ENCODE results near the gene ZNF770.
A peak's percentile ranks its signal among the peaks of the same experiment; 100 is the strongest.
"Not testable (repeated sequence)": the region's sequence is repeated elsewhere in the genome, so short reads cannot be mapped to it uniquely, and the experiment has no call there.

ZNF770 gene

DNA sequence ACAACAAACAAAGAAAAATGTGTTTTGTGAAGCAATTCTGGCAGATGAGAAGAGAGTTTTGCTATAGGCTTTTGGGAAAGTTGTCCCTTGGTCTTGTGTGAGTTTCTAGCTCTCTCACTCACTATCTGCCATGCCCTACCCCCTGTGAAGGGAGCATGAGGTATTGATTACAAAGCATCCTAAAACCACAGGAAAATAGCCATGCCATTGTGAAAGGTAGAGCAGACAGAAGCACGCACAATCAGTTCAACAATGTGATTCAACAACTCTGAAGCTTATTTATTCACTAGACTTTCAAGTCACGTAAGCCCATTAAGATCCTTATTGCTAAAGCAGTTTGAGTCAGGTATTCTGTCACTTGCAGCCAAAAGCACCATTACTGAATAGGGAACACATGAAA, 12.0 kb downstream of the ZNF770 start:
- no peak for DNase-seq

DNA sequence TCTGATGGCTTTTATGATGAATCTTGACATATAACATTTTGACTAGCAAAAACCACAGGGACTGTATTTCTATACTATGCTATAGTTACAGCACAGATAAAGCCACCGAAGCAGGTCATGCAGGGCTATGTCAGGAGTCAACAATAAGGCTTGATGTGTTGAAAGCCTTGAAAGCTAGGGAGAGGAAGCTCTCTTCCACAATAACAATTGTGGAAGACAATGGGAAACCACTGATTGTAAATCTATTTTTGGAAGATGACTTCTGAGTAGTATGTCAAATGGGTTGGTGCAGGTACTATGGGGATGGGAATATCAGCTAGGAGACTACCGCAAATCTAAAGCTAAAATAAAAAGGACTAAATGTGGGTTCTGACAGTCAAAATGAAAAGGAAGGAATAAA, 14.6 kb downstream of the ZNF770 start:
- DNase-seq = no peak

DNA sequence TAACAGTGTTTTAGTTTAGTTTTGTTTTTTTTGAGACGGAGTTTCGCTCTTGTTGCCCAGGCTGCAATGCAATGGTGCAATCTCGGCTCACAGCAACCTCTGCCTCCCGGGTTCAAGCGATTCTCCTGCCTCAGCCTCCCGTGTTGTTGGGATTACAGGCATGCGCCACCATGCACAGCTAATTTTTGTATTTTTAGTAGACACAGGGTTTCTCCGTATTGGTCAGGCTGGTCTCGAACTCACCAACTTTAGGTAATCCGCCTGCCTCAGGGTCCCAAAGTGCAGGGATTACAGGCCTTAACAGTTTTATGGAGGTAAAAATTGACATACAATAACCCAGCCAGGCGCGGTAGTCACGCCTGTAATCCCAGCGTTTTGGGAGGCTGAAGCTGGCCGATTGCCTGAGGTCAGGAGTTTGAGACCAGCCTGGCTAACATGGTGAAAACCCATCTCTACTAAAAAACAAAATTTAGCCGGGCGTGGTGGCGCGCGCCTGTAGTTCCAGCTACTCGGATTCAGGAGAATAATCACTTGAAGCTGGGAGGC, 17.9 kb downstream of the ZNF770 start:
- DNase-seq = not testable (repeated sequence)

DNA sequence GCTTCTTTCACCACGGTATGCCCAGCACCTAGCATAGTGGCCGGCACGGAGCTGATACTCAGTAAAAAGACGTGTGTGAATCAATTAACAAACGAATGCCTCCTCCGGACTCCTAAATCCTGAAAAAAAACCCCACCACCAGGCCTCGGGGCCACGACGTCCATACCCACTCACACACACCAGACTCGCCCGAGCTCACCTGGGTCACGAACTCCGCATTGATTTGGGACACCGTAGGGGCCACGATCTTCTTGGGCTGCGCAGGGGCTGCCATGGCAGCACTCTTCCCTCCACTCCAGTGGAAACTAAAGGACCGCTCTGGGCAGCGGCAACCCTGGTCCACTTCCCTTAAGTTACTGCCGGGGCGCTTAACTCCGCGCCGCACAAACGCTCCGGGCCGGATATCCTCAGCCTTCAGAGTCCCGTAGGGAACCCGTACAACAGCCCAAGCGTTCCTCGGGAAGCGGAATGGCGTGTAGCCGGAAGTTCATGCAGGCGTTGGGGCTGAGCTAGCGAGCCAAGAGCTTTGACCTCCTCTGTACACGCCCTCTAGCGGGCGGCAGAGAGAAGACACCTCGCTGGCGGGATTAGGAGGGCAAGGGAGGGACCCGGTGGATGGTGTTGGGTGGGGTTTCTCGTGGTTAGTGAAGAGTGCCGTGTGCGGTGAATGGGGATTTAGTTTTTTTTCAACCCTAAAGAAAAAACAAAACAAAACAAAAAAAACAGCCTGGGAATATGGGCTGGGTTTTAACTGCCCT, 18.6 kb downstream of the ZNF770 start, which contains the start of gene AQR:
Gene AQR, minus strand, starts transcription at position 403 of the 758 bp plus-strand sequence. Its CDS starts 129 bp downstream, at position 274.
- DNase-seq = peak; percentile 88

DNA sequence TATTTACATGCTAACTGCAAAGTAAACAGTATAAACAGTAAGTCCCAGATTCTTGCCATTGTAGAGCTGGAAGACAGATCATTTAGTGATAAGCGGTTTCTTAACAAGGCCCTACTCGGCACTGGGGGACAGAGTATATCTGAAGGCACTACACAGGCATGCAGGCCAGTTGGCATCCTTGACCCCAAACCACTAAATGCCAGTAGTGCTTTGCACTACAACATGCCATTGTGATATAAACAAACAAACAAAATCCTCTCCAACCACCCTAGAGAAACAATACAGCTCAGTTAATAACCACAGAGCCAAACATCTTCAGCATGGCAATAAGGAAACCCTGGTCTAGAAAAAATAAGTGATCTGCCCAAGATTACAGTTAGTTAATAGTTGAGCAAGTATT, 23.8 kb downstream of the ZNF770 start:
- DNase-seq = no peak

DNA sequence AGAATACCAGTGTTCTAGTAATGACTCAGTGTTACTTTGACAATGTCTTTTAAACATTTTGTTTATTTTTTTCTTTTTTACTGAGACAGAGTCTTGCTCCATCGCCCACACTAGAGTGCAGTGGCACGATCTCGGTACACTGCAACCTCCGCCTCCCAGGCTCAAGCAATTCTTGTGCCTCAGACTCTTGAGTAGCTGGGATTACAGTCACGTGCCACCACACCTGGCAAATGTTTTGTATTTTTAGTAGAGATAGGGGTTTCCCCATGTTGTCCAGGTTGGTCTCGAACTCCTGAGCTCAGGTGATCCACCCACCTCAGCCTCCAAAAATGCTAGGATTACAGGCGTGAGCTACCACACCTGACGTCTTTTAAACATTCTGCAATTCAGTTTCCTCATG, 34.2 kb downstream of the ZNF770 start:
- DNase-seq = no peak

DNA sequence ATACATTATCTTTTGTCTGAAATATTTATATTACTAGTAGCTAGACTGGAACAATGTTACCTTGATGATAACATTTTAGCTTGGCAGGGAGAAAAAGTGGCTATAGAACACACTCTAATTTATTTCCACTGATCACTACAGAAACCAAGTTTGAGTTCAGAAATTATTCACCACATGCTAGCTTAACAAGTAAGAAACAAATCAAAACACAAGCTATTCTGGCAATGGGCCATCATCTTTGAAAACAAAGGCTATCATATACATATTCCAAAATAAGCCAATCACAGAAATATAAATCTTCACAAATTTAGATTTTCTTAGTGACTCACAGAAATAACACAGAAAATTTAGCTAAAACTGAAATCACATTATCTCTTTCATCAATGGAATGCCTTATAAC, 35.6 kb downstream of the ZNF770 start:
- DNase-seq = no peak

DNA sequence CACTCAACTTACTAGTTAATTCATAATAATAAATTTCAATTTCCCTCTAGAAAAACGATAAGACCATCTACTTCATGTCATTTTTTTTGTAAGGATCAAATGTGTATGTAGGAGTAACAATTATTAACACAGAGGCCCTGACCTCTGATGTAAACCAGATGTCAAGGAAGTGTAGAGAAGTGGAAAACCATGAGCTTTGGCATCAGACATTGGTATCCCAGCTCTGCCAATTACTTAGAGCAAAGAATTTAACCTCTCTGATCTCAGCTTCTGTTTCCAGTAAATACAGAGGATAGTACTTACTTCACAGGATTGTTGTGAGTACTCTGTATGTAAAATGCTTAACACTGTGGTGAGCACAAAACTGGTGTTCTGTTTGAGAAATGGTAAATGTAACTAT, 36.1 kb downstream of the ZNF770 start:
- DNase-seq = no peak

DNA sequence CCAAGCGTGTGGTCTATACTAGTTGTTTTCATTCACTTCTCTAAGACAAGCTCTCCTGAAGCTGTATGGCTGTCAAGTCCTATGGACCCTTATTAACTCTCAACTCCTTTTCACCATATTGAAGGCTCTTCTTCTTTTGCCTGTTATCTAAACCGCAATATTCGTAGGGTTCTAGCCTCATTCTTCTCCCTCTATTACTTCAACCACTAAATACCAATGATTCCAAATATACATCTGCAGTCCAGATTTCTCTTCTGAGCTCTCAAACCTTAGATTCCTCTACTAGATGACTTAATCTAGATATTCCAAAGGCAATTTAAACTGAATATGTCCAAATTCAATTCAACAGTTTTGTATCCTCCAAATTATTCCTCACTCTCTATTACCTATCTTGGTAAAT, 43.2 kb downstream of the ZNF770 start:
- DNase-seq = no peak

DNA sequence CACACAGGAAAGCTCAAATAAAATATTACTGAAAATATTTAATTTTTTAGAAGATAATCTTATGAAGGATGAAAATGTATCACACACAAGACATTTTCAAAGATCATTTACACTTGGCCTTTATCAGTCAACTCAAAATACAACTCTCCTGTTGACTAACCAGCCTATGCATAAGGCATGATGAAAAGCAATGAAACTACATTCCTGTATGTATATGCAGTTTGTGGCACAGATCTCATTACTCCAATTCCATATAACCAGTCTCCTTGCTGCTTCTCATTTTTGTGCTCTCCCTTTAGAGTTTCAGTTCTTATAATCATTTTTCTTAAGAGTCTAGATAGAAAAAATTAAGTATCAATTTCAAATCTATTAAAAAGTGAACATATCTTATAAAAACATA, 44.4 kb downstream of the ZNF770 start:
- DNase-seq = no peak

DNA sequence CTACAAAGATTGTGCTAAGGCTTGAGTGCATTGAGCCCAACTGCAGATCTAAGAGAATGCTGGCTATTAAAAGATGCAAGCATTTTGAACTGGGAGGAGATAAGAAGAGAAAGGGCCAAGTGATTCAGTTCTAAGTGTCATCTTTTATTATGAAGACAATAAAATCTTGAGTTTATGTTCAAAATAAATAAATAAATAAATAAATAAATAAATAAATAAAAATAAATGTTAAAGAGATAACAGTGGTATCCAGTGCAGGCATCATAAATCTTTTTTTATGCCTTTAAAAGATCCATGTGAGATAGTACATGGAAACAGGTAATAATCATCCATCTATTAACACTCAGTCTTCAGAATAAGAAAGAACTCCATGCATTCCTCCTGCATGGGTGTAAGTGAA, 44.8 kb downstream of the ZNF770 start:
- DNase-seq = not testable (repeated sequence)

DNA sequence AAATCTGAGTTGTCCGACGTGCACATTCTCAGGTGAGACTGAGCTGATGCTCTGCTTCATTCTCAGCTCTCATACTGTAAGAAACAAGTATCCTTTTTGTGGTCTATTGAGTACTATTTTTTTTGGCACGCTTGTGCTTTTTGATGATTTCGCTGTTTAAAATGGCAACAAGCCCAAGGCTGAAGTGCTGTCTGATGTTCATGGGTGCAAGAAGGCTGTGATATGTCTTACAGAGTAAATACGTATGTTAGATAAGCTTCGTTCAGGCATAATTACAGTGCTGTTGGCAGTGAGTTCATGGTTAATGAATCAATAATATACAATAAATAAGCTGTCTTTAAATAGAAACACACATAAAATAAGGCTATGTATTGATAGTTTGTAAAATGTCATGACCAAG, 45.7 kb downstream of the ZNF770 start:
- no peak for DNase-seq

DNA sequence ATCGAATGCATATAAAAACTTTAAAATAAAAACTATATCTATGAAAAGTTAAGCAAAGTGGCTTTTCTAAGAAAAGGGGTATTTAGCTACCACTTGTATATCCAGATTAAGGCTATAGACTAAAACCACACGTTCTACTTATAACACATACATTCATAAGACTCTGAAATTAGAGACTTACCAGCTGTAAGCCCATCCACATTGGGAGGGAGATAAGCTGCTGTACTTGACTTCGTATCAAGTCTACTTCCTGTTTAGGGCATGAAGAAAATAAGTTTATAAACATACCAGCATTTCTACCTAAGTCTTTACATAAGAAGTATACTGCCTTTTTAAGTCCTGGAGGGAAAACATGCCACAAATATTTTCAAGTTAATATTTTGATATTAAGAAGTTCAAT, 46.3 kb downstream of the ZNF770 start:
- DNase-seq = no peak

DNA sequence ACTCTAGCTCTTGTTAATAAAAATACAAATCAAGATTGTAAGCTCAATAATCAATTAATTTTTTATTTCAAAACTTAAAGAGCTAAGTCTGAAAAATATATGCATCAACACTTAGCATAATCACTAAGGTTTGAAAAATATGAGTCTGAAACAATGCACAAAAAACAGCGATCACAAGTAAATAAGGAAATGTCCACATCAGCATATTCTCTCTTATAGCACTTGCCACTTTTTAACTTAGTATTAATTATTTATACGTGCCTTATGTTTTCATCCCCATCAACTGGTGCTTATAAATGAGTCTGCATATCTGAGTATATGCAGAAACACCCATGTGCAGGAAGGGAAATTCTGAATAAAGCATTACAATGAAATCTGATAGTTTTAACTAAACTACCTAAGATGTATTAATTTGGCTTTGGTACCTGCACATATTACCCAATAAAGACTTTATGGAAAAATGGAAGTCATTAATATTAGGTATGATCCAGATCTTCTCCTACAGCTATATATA, 46.8 kb downstream of the ZNF770 start:
- no peak for DNase-seq

DNA sequence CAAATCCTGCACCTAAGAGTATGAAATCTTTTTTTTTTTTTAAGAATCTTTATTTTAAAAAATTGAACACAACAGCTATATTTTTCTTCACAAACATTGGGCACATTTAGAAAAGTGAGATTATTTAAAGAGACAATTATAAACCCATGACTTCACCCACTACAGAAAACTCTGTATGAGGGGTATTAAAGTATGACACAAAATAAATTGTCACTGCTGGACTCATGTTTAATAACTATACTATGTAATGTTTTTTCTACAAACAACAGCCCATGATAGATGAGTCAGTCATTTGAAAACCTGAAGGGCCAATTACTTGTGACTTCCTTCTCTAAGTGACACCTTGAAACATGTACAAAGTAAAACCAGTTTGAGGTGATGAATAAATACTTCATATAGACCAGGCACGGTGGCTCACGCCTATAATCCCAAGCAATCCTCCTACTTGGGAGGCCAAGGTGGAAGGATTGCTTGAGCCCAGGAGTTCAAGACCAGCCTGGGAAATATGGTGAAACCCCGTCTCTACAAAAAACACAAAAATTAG, 54.6 kb downstream of the ZNF770 start:
- DNase-seq = no peak

DNA sequence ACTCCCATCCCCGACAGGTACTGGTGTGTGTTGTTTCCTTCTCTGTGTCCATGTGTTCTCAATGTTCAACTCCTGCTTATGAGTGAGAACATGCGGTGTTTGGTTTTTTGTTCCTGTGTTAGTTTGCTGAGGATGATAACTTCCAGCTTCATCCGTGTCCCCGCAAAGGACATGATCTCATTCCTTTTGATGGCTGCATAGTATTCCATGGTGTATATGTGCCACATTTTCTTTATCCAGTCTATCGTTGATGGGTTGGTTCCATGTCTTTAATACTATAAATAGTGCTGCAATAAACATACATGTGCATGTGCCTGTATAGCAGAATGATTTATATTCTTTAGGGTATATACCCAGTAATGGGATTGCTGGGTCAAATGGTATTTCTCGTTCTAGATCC, 59.7 kb downstream of the ZNF770 start:
- not testable (repeated sequence) for DNase-seq

Measured in NCI-H226 (cell line).